ENCODE results near the gene DIS3L2.
"Not testable (repeated sequence)": the region's sequence is repeated elsewhere in the genome, so short reads cannot be mapped to it uniquely, and the experiment has no call there.

DIS3L2 gene

DNA sequence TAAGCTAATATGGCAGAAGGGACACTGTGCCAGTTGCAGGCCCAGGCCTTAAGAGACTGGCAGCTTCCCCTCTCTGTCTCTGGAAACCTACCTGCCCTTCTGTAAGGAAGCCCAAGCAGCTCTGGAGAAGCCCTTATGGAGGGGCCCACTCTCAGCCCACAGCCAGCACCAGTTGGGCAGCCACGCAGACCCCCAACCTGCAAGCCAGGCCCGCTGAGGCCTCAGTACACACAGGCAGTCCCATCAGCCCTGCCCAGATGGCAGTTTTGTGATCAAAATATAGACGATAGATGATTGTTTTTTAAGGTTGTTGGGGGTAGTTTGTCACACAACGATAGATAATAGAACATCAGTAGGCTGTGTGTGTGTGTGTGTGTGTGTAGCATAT, 380.2 kb downstream of the DIS3L2 start:
- no peak for DNase-seq

GRCh38 chr2:232342635-232343565, 381.4 kb downstream of the DIS3L2 start:
- DNase-seq = no peak

GRCh38 chr2:232343821-232344220, 382.3 kb downstream of the DIS3L2 start:
- DNase-seq = no peak

GRCh38 chr2:232345251-232345650, 383.7 kb downstream of the DIS3L2 start:
- no peak for DNase-seq

DNA sequence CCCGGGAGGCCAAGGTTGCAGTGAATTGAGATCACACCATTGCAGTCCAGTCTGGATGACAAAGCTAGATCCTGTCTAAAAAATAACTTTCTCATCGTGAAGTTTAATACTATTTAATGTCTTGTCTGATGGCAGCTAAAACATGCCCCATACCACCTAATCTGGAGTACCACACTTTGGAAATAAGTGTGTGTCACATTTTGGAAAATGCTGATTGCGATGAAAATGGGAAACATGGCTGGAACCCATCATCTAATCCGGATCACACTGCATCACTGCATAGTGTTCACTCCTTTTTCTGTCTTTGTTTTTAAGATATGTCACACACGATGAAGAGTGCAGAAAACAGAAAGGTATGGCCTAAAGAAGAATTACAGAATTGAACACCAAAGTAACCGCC, 385.9 kb downstream of the DIS3L2 start:
- no peak for DNase-seq

DNA sequence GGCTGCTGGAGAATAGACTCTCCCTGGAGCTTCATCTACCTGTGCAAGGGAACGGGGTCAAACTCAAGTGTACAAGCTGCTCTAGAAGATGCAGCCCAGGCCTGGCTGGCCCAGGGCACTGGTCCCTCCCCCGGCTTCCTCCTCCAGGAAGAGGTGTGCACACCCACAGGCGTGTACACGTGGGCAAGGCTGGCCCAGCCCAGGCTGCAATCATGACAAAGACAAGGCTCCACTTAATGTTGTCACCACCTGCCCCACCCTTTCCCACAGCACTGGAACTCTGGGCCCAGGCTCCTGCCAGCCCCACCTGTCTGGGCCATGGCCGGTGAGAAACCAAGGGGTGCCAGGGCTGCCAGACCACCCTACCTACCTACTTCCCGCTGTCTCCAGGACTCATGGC, 387.4 kb downstream of the DIS3L2 start:
- no peak for DNase-seq

- DNase-seq = no peak
These were observed 388.0 kb downstream of the DIS3L2 start for GRCh38 chr2:232349546-232349945.

DNA sequence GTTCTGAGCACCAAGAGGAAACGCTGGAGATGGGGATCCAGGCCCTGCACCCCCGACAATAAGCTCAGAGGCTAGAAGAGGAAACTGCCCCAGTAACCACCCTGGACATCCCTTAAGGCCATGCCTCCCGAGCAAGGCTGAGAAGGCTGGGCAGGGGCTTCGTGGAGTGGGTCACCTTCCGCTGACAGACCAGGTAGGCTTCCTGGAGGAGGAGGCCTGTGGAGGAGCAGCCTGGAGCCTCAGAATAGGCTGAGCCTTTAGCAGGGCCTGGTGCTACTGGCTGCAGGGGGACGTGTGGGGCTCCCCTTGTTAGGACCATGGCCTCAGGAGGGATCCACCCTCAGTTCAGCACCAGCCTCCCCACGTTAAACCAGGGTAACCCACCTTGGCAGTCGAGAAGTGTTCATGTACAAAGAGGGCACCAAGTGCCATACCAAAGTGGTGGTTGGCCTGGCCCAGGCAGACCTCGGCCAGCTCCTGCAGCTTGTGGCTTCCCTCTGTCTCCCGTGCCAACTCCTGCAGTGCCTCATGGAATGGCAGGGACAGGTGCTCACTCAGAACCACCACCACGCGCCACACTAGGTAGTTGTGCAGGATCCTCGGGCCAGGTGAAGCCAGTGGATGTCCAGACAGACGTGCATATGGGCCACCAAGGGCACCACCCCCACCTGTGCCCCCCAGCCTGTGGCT, 388.6 kb downstream of the DIS3L2 start:
- DNase-seq = no peak

GRCh38 chr2:232350804-232351685, 389.5 kb downstream of the DIS3L2 start:
- no peak for DNase-seq

- no peak for DNase-seq
These were observed 390.4 kb downstream of the DIS3L2 start for GRCh38 chr2:232351686-232352510.

DNA sequence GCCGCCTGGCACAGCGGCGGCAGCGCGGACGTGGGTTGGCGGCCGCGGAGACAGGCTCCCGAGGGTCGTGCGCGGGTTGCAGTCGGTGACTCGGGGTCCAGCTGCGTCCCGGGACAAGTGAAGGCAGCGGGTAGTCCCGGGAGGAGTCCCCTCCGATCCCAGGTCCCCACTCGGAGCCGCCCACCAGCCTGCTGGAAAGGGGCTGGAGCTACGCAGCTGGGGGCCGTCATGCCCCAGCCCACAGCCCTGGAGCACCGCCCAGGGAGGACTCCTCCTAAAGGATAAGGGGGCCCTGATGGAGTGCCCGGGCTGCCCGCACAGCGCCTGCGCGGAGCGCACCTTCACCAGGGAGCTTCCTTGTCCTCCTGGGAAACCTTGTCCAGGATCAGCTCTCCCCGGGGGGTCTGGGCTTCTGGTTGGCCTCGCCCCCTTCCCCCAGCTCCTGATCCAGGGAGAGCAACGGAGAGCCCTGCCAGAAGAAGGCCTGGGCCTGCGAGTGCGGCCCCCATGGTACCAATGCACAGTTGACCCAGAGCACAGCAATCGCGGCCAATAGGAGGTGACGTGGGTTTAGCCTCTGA, 391.1 kb downstream of the DIS3L2 start:
- no peak for DNase-seq

- no peak for DNase-seq
These were observed 391.6 kb downstream of the DIS3L2 start for GRCh38 chr2:232353096-232353495.

DNA sequence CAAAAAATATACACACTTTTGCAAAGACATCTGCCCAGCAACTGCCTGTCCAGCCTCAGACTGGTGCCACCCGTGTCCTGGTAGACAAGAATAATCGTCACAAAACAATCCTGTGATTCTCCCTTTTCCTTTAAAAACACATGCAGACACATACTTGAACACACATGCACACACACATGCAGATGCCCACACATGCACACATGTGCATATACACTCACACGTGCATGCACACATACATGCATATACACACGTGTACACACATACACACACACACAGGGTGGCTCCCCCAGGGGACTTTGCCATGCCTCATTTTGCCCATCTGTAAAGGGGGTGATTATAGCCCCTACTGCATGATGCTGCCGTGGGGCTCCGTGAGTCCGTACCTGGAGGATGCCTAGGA, 392.1 kb downstream of the DIS3L2 start:
- no peak for DNase-seq

DNA sequence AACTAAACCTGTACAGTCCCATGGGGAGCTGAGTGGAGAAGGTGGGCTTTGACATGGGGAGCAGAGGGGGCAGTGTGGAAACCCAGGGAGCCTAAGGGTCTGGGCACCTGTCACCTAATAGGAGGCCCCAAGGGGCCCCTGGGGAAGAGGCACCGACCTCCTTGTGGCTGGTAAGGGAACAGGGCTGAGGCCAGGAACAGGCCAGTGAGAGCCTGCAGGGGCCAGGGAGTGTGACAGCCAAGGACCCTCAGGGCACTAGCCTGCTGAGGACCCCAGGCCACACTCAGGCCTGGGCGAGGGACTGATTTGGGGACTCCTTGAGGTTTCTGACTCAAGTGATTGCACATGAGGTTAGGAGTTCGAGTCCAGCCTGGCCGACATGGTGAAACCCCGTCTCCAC, 392.6 kb downstream of the DIS3L2 start:
- DNase-seq = no peak

GRCh38 chr2:232361646-232362045, 400.1 kb downstream of the DIS3L2 start:
- no peak for DNase-seq

DNA sequence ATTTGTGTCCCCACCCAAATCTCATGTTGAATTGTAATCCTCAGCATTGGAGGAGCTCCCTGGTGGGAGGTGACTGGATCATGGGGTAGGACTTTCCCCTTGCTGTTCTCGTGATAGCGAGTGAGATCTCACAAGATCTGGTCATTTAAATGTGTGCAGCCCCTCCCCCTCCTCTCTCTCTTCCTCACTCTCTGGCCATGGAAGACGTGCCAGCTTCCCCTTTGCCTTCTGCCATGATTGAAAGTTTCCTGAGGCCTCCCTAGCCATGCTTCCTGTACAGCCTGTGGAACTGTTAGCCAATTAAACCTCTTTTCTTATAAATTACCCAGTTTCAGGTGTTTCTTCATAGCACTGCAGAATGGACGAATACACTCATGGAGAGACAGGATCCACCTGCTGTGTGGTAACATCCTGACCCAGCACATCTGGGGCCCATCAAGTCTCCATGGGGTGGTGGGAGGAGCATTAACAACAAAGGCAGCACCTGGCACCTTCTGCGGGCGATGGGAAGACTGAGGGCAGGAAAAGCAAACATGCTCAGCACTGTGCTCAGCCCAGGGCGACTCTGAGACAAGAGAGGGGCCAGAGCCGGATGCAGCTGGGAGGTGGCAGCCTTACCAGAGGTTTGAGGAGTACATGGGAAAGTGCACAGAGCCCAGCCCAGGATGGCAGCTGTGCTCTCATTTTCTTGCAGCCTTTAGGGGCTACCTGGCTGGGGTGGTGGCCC, 400.8 kb downstream of the DIS3L2 start:
- DNase-seq = no peak

- not testable (repeated sequence) for DNase-seq
These were observed 401.7 kb downstream of the DIS3L2 start for GRCh38 chr2:232363064-232363783.

DNA sequence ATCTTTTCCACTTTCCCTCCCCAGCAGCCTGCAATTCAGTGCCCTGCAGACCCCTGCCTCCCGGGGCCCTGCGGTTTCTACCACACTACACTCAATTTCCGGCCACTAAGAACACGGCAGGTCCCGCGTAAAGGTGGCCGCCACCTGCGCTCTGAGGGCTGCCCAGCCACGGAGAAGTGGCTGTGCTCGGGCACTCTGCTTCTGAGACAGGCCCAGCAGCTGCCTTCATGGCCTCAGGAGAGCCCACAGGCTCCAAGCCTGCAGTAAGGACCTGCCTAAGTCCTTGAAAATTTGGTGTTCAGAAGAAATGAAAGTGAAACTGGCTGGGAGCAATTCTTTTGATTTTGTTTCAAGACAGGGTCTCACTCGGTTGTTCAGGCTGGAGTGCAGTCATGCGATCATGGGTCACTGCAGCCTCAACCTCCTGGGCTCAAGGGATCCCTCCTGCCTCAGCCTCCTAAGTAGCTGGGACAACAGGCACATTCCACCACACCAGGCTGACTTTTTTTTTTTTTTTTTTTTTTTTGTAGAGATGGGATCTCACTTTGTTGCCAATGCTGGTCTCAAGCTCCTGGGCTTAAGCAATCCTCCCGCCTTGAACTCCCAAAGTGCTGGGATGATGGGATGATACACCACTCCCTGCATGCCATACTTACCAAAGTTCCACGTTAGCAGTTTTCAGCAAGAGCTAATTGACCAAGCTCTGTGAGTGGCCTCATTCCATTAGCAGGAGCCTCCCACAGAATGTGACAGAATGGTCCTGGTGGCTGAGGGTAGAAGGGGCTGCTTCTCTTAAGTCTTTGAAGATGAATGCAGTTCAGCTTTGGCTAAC, 402.5 kb downstream of the DIS3L2 start:
- DNase-seq = no peak

Data from amygdala (tissue), 56 donors.